HCT116 (cell line): ENCODE data around the gene SEMA4C. TPM values are rescaled to one million over a fixed set of nuclear protein-coding genes. Genes with fewer than 3 reads are reported as not detected.

Source experiments
- ATAC-seq: fragments of 200-7000 bp; cut with Tn5 transposase; 2 replicates; pipeline ENCODE4 v1.9.1; 2020; ENCODE audit warnings: mild to moderate bottlenecking, moderate library complexity
- BruUV-seq: library from RNA; stranded (reverse); fragments of 400-500 nt; replicated peaks from 2 replicates; lab custom pipeline; 2021; lab: Mats Ljungman, UMichigan
- CTCF ChIA-PET: fragments of 300-600 bp; sonication (Branson Sonifier 250); formaldehyde crosslinking; loops from one replicate; lab custom pipeline; 2021; ENCODE audit warnings: antibody characterized with exemption; lab: Charles Lee
- POLR2A ChIA-PET: fragments of 300-600, 350-600 bp; sonication (Branson Sonifier 250); formaldehyde crosslinking; loops from one replicate; lab custom pipeline; 2021; ENCODE audit warnings: antibody characterized with exemption; lab: Charles Lee
- RAD21 ChIA-PET, 2 experiments: fragments of 300-600 bp; sonication (Branson Sonifier 250); formaldehyde crosslinking; loops; one replicate each; lab custom pipeline; 2023; ENCODE audit warnings: low total read pairs in 2 of 2; ENCODE audit not compliant: uncharacterized antibody in 2 of 2, unreplicated experiment in 2 of 2, low non-redundant PET in 1 of 2; lab: Charles Lee
- DNase-seq: peaks from one replicate; pipeline ENCODE4 v3.0.0-alpha.2; 2010; ENCODE audit warnings: low read depth, low spot score
- H2AFZ ChIP-seq: fragments of 200-600 bp; shearing (Covaris generic), sonication (generic); 2 replicates; pipeline ENCODE4 v1.6.1; 2017; ENCODE audit warnings: low read depth, mixed run types, mixed read lengths, antibody characterized with exemption, low read length; ENCODE audit not compliant: poor library complexity, severe bottlenecking
- H3K27ac ChIP-seq: 2 replicates; pipeline ENCODE4 v1.5.1; 2012; ENCODE audit warnings: low read depth, low read length
- H3K27me3 ChIP-seq: fragments of 200-600 bp; sonication (generic); 2 replicates; pipeline ENCODE4 v1.6.1; 2016; ENCODE audit warnings: mixed run types, low read length, mixed read lengths; ENCODE audit not compliant: insufficient read depth
- H3K36me3 ChIP-seq, 2 experiments: fragments of 200-500 bp in 1 of 2; fragments of 200-600 bp in 1 of 2; sonication (Bioruptor generic) in 1 of 2; sonication (generic) in 1 of 2; 2 replicates each; pipeline versions ENCODE4 v1.5.1 to v1.6.1; 2014 to 2016; ENCODE audit warnings: low read length in 2 of 2, inconsistent platforms in 1 of 2, mixed read lengths in 1 of 2, mixed run types in 1 of 2; ENCODE audit not compliant: insufficient read depth in 2 of 2, control insufficient read depth in 1 of 2
- H3K4me1 ChIP-seq, 2 experiments: fragments of 200-600 bp in 1 of 2; sonication (generic) in 1 of 2; 2 replicates each; pipeline versions ENCODE4 v1.5.1 to v1.6.1; 2012 to 2017; ENCODE audit warnings: low read length in 2 of 2, inconsistent platforms in 1 of 2, mild to moderate bottlenecking in 1 of 2, mixed read lengths in 1 of 2, mixed run types in 1 of 2, moderate library complexity in 1 of 2; ENCODE audit not compliant: insufficient read depth in 2 of 2, control insufficient read depth in 1 of 2
- H3K4me2 ChIP-seq: fragments of 200-600 bp; sonication (generic); 2 replicates; pipeline ENCODE4 v1.6.1; 2017; ENCODE audit warnings: mixed run types, low read length, mixed read lengths
- H3K4me3 ChIP-seq, 2 experiments: fragments of 200-600 bp in 1 of 2; sonication (generic) in 1 of 2; replicated peaks in 1 of 2; 2 replicates each; pipeline ENCODE4 v1.5.1; 2011 to 2016; ENCODE audit warnings: low read length in 2 of 2, control low read depth in 1 of 2, low read depth in 1 of 2, mild to moderate bottlenecking in 1 of 2, mixed read lengths in 1 of 2, mixed run types in 1 of 2
- H3K79me2 ChIP-seq: fragments of 200-600 bp; sonication (generic); 2 replicates; pipeline ENCODE4 v1.6.1; 2017; ENCODE audit warnings: mild to moderate bottlenecking, mixed run types, low read length, moderate library complexity, mixed read lengths; ENCODE audit not compliant: insufficient read depth
- H3K9ac ChIP-seq: fragments of 200-600 bp; sonication (generic); 2 replicates; pipeline ENCODE4 v1.6.1; 2016; ENCODE audit warnings: low read length, mixed read lengths
- H3K9me2 ChIP-seq: fragments of 200-600 bp; sonication (generic), shearing (Covaris generic); 2 replicates; pipeline ENCODE4 v1.6.1; 2017; ENCODE audit warnings: mixed run types, mild to moderate bottlenecking, moderate library complexity; ENCODE audit not compliant: insufficient read depth
- H3K9me3 ChIP-seq, 2 experiments: fragments of 200-500 bp in 1 of 2; fragments of 200-600 bp in 1 of 2; sonication (Bioruptor generic) in 1 of 2; sonication (generic) in 1 of 2; 2 replicates each; pipeline ENCODE4 v1.6.1; 2014 to 2017; ENCODE audit warnings: low read length in 2 of 2, mixed read lengths in 2 of 2, inconsistent platforms in 1 of 2, low read depth in 1 of 2, mild to moderate bottlenecking in 1 of 2, mixed run types in 1 of 2, moderate library complexity in 1 of 2; ENCODE audit not compliant: control insufficient read depth in 1 of 2, insufficient read depth in 1 of 2
- H4K20me1 ChIP-seq: fragments of 200-600 bp; sonication (generic), shearing (Covaris generic); 2 replicates; pipeline ENCODE4 v1.6.1; 2017; ENCODE audit warnings: mixed run types, mild to moderate bottlenecking, moderate library complexity; ENCODE audit not compliant: insufficient read depth
- CBX3 ChIP-seq: IDR thresholded peaks from 2 replicates; pipeline ENCODE4 v1.6.1; 2012; ENCODE audit warnings: low read depth
- CEBPB ChIP-seq: IDR thresholded peaks from 2 replicates; pipeline ENCODE4 v1.6.1; 2012; ENCODE audit warnings: low read depth
- EGR1 ChIP-seq: IDR thresholded peaks from 2 replicates; pipeline ENCODE4 v1.6.1; 2012; ENCODE audit warnings: low read depth
- EZH2 ChIP-seq: fragments of 200-600 bp; sonication (generic); IDR thresholded peaks from 2 replicates; pipeline ENCODE4 v1.6.1; 2017; ENCODE audit warnings: antibody characterized with exemption, mixed run types
- EZH2phosphoT487 ChIP-seq: fragments of 200-600 bp; IDR thresholded peaks from 2 replicates; pipeline ENCODE4 v1.6.1; 2018; ENCODE audit warnings: antibody characterized with exemption, borderline replicate concordance
- FOSL1 ChIP-seq: IDR thresholded peaks from 2 replicates; pipeline ENCODE4 v1.6.1; 2012; ENCODE audit warnings: low read depth
- JUND ChIP-seq: IDR thresholded peaks from 2 replicates; pipeline ENCODE4 v1.6.1; 2012
- POLR2A ChIP-seq: IDR thresholded peaks from 2 replicates; pipeline ENCODE4 v1.7.0; 2011; ENCODE audit warnings: borderline replicate concordance; ENCODE audit not compliant: insufficient read depth, insufficient read length; ENCODE audit errors: extremely low read depth
- REST ChIP-seq: IDR thresholded peaks from 2 replicates; pipeline ENCODE4 v1.6.1; 2012; ENCODE audit warnings: low read depth
- SIN3A ChIP-seq: IDR thresholded peaks from 2 replicates; pipeline ENCODE4 v1.6.1; 2012; ENCODE audit warnings: low read depth
- SRF ChIP-seq: IDR thresholded peaks from 2 replicates; pipeline ENCODE4 v1.6.1; 2012; ENCODE audit warnings: low read depth
- TCF7L2 ChIP-seq: IDR thresholded peaks from 2 replicates; pipeline ENCODE4 v1.7.0; 2011; ENCODE audit warnings: borderline replicate concordance, inconsistent platforms; ENCODE audit not compliant: insufficient read depth, insufficient read length; ENCODE audit errors: extremely low read depth
- YY1 ChIP-seq: IDR thresholded peaks from 2 replicates; pipeline ENCODE4 v1.6.1; 2011; ENCODE audit warnings: low read length, low read depth, moderate library complexity, mild to moderate bottlenecking; ENCODE audit not compliant: insufficient replicate concordance; ENCODE audit errors: extremely low read depth
- ZNF274 ChIP-seq: fragments of 200-500 bp; sonication (Bioruptor generic); IDR thresholded peaks from 2 replicates; pipeline ENCODE4 v1.6.1; 2014; ENCODE audit warnings: mild to moderate bottlenecking, low read depth, low read length, inconsistent platforms
- intact Hi-C: fragments of 100-400 bp; cut with micrococcal nuclease; formaldehyde crosslinking; loops from 2 replicates; pipeline ENCODE4 v1.10.0; 2022
- total RNA-seq: library from RNA; stranded (reverse); gene quantifications from one replicate; pipeline ENCODE4 v1.2.1, GENCODE V29; 2021; ENCODE audit not compliant: unreplicated experiment
- TF ChIP-seq, protein P1 (sequence below), 3 experiments: fragments of 200-600 bp in 1 of 3; sonication (generic) in 1 of 3; IDR thresholded peaks in 2 of 3; conservative IDR thresholded peaks in 1 of 3; 2 replicates each; pipeline ENCODE4 v1.5.1; 2012 to 2017; ENCODE audit warnings: low read depth in 2 of 3, low read length in 2 of 3, antibody characterized with exemption in 1 of 3, borderline replicate concordance in 1 of 3, control low read depth in 1 of 3, mild to moderate bottlenecking in 1 of 3, mixed read lengths in 1 of 3, mixed run types in 1 of 3, moderate library complexity in 1 of 3; ENCODE audit not compliant: insufficient read depth in 1 of 3
- TF ChIP-seq, protein P2 (sequence below): IDR thresholded peaks from 2 replicates; pipeline ENCODE4 v1.6.1; 2012
- TF ChIP-seq, protein P3 (sequence below): IDR thresholded peaks from 2 replicates; pipeline ENCODE4 v1.6.1; 2011; ENCODE audit warnings: mild to moderate bottlenecking, low read length, moderate library complexity; ENCODE audit not compliant: insufficient replicate concordance; ENCODE audit errors: extremely low read depth

Gene SEMA4C
- total RNA-seq, 1 experiment from 2014 or later = 25.4 TPM

DNA sequence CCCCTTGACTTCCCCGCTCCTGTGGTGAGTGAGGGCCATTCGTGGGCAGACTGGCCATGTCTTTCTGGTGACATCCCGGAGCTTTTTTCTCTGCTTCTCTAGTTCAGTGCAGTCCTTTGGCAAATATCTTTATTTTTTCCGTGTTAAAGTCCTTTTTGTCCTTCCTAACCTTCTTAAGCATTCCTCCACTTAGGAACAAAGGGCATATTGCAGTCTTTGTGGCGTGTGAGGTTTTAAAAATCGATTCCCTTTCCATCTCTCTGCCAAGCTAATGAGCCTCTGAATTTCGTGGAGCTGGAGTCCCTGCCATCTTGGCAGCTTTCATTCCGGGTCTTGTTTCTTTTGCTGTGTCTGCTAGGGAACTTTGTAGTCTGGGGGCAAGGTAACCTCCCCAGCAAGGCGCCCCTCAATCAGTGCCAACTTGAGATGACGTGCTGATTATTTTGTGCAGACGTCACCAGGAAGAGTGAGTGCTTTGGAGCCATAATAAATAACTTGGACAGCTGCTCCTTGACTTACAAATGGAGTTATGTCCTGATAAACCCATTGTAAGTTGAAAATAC is 48.7 kb downstream of the SEMA4C start:
- no peak overlapping the region for H3K9ac ChIP-seq
- no peak overlapping the region for H3K4me2 ChIP-seq
- peaks cover 6 to 9% of the 10 kb centered on the region in 2 experiments; a peak in 2 of 4 replicates for H3K36me3 ChIP-seq
- H3K27me3 ChIP-seq = no peaks in the 10 kb centered on the region
- ChIA-PET POLR2A (no interaction called here), CTCF (no interaction called here), RAD21 (no interaction called here)
- H3K79me2 ChIP-seq = peaks cover 70% of the 10 kb centered on the region
- DNase-seq (no peak), ATAC-seq (no peak)
- H3K27ac ChIP-seq = no peak overlapping the region
- H3K4me1 ChIP-seq = peaks cover 9 to 12% of the 10 kb centered on the region in 2 experiments
- no TSS peak for BruUV-seq
- no peaks in the 10 kb centered on the region for H4K20me1 ChIP-seq
- TF ChIP-seq, protein P1, sequence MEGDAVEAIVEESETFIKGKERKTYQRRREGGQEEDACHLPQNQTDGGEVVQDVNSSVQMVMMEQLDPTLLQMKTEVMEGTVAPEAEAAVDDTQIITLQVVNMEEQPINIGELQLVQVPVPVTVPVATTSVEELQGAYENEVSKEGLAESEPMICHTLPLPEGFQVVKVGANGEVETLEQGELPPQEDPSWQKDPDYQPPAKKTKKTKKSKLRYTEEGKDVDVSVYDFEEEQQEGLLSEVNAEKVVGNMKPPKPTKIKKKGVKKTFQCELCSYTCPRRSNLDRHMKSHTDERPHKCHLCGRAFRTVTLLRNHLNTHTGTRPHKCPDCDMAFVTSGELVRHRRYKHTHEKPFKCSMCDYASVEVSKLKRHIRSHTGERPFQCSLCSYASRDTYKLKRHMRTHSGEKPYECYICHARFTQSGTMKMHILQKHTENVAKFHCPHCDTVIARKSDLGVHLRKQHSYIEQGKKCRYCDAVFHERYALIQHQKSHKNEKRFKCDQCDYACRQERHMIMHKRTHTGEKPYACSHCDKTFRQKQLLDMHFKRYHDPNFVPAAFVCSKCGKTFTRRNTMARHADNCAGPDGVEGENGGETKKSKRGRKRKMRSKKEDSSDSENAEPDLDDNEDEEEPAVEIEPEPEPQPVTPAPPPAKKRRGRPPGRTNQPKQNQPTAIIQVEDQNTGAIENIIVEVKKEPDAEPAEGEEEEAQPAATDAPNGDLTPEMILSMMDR (IDR thresholded peaks at IDR 0.05 in 2 of 3, conservative IDR thresholded peaks at IDR 0.05 in 1 of 3; ENCODE audit: borderline replicate concordance in 1 of 3, insufficient read depth in 1 of 3, low read depth in 2 of 3, low read length in 2 of 3) = no peak
- TF ChIP-seq POLR2A = no peak
- TF ChIP-seq EGR1 = no peak
- TF ChIP-seq EZH2 = no peak
- no peak for TF ChIP-seq ZNF274
- TF ChIP-seq JUND = no peak
- TF ChIP-seq YY1 = no peak
- no peak for TF ChIP-seq SIN3A
- TF ChIP-seq CEBPB = no peak
- no peak for TF ChIP-seq REST
- TF ChIP-seq EZH2phosphoT487 = no peak
- TF ChIP-seq FOSL1 = no peak
- TF ChIP-seq CBX3 = no peak
- no peak for TF ChIP-seq TCF7L2
- TF ChIP-seq, protein P2, sequence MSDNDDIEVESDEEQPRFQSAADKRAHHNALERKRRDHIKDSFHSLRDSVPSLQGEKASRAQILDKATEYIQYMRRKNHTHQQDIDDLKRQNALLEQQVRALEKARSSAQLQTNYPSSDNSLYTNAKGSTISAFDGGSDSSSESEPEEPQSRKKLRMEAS = no peak
- TF ChIP-seq SRF = no peak
- TF ChIP-seq, protein P3, sequence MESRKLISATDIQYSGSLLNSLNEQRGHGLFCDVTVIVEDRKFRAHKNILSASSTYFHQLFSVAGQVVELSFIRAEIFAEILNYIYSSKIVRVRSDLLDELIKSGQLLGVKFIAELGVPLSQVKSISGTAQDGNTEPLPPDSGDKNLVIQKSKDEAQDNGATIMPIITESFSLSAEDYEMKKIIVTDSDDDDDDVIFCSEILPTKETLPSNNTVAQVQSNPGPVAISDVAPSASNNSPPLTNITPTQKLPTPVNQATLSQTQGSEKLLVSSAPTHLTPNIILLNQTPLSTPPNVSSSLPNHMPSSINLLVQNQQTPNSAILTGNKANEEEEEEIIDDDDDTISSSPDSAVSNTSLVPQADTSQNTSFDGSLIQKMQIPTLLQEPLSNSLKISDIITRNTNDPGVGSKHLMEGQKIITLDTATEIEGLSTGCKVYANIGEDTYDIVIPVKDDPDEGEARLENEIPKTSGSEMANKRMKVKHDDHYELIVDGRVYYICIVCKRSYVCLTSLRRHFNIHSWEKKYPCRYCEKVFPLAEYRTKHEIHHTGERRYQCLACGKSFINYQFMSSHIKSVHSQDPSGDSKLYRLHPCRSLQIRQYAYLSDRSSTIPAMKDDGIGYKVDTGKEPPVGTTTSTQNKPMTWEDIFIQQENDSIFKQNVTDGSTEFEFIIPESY = no peak
- H2AFZ ChIP-seq = no peak overlapping the region
- H3K4me3 ChIP-seq = no peak overlapping the region
- H3K9me2 ChIP-seq = no peaks in the 10 kb centered on the region
- intact Hi-C loops = no loop called here
- H3K9me3 ChIP-seq = no peaks in the 10 kb centered on the region
